Activated T-helper 17 cell treated with anti-CD3 and anti-CD28 coated beads, Interleukin-2, amount 50 U/mL, for 72 hours (primary cell): ENCODE results near the gene SULT2B1. TPM values are rescaled to one million over a fixed set of nuclear protein-coding genes. Genes with fewer than 3 reads are reported as not detected.
"Not testable (repeated sequence)": the region's sequence is repeated elsewhere in the genome, so short reads cannot be mapped to it uniquely, and the experiment has no call there.

Experiments used
- ATAC-seq: fragments of 150-1000 bp; cut with Tn5 transposase; replicated peaks from 2 replicates; pipeline ENCODE4 v1.10.0; 2021; ENCODE audit warnings: mild to moderate bottlenecking, moderate library complexity
- H3K27ac Mint-ChIP-seq: one replicate; pipeline ENCODE4 v1.8.0; 2022; ENCODE audit warnings: mixed read lengths
- H3K27me3 Mint-ChIP-seq: one replicate; pipeline ENCODE4 v1.8.0; 2022; ENCODE audit warnings: mixed read lengths
- H3K36me3 Mint-ChIP-seq: one replicate; pipeline ENCODE4 v1.8.0; 2022; ENCODE audit warnings: low read depth, mild to moderate bottlenecking, mixed read lengths
- H3K4me1 Mint-ChIP-seq: one replicate; pipeline ENCODE4 v1.8.0; 2022; ENCODE audit warnings: mixed read lengths
- H3K4me3 Mint-ChIP-seq: one replicate; pipeline ENCODE4 v1.8.0; 2022; ENCODE audit warnings: mild to moderate bottlenecking, mixed read lengths
- H3K9me3 Mint-ChIP-seq: one replicate; pipeline ENCODE4 v1.8.0; 2022; ENCODE audit warnings: mixed read lengths
- total RNA-seq, 2 donors: library from RNA; stranded (reverse); gene quantifications; one replicate each; pipeline ENCODE4 v1.2.3, GENCODE V29; 2022

SULT2B1 gene
- total RNA-seq, 2 donors from 2014 or later: not detected

GRCh38 chr19:48514123-48514458 lies 37.9 kb upstream of the SULT2B1 start:
- no peaks in the 10 kb centered on the region for H3K27me3 Mint-ChIP-seq
- H3K9me3 Mint-ChIP-seq: no peaks in the 10 kb centered on the region
- no peak overlapping the region for H3K4me3 Mint-ChIP-seq
- H3K27ac Mint-ChIP-seq: peak overlapping the region; percentile 71
- ATAC-seq: no peak
- no peaks in the 10 kb centered on the region for H3K36me3 Mint-ChIP-seq
- H3K4me1 Mint-ChIP-seq: peaks cover 5% of the 10 kb centered on the region

- Mint-ChIP-seq H3K27ac (no peak overlapping the region), H3K9me3 (no peaks in the 10 kb centered on the region), H3K4me1 (peaks cover 5% of the 10 kb centered on the region), H3K36me3 (no peaks in the 10 kb centered on the region), H3K4me3 (no peak overlapping the region), H3K27me3 (no peaks in the 10 kb centered on the region)
- no peak for ATAC-seq
Measured at GRCh38 chr19:48516536-48516935, 35.4 kb upstream of the SULT2B1 start.

GRCh38 chr19:48518207-48518606 lies 33.8 kb upstream of the SULT2B1 start:
- Mint-ChIP-seq H3K4me3 (no peak overlapping the region), H3K36me3 (no peaks in the 10 kb centered on the region), H3K27me3 (no peaks in the 10 kb centered on the region), H3K4me1 (peaks cover 5% of the 10 kb centered on the region), H3K9me3 (no peaks in the 10 kb centered on the region), H3K27ac (no peak overlapping the region)
- ATAC-seq: no peak

- not testable (repeated sequence) for H3K9me3 Mint-ChIP-seq, H3K27me3 Mint-ChIP-seq, H3K36me3 Mint-ChIP-seq, H3K4me1 Mint-ChIP-seq, H3K27ac Mint-ChIP-seq, ATAC-seq, H3K4me3 Mint-ChIP-seq
Measured at GRCh38 chr19:48519426-48519825, 32.5 kb upstream of the SULT2B1 start.

- no peaks in the 10 kb centered on the region for H3K4me1 Mint-ChIP-seq
- no peak overlapping the region for H3K27ac Mint-ChIP-seq
- no peaks in the 10 kb centered on the region for H3K27me3 Mint-ChIP-seq
Measured at GRCh38 chr19:48520134-48520533, 31.8 kb upstream of the SULT2B1 start.

GRCh38 chr19:48524221-48524620 lies 27.8 kb upstream of the SULT2B1 start:
- H3K9me3 Mint-ChIP-seq: peaks cover 4% of the 10 kb centered on the region
- H3K27ac Mint-ChIP-seq: no peak overlapping the region
- H3K36me3 Mint-ChIP-seq: no peaks in the 10 kb centered on the region
- no peaks in the 10 kb centered on the region for H3K27me3 Mint-ChIP-seq
- no peaks in the 10 kb centered on the region for H3K4me1 Mint-ChIP-seq
- H3K4me3 Mint-ChIP-seq: no peak overlapping the region
- no peak for ATAC-seq

More at GRCh38 chr19:48520134-48520533, 31.8 kb upstream of the SULT2B1 start:
- Mint-ChIP-seq H3K36me3 (no peaks in the 10 kb centered on the region), H3K9me3 (no peaks in the 10 kb centered on the region), H3K4me3 (no peak overlapping the region)
- ATAC-seq: no peak

GRCh38 chr19:48524732-48525131 lies 27.2 kb upstream of the SULT2B1 start:
- Mint-ChIP-seq H3K27me3 (no peaks in the 10 kb centered on the region), H3K4me3 (no peak overlapping the region), H3K4me1 (no peaks in the 10 kb centered on the region), H3K36me3 (no peaks in the 10 kb centered on the region), H3K9me3 (peaks cover 4% of the 10 kb centered on the region), H3K27ac (no peak overlapping the region)
- ATAC-seq: no peak

- Mint-ChIP-seq H3K27me3 (peaks cover 3% of the 10 kb centered on the region), H3K36me3 (no peaks in the 10 kb centered on the region), H3K9me3 (peaks cover 4% of the 10 kb centered on the region), H3K27ac (no peak overlapping the region), H3K4me3 (no peak overlapping the region), H3K4me1 (no peaks in the 10 kb centered on the region)
- no peak for ATAC-seq
Measured at GRCh38 chr19:48529156-48529555, 22.8 kb upstream of the SULT2B1 start.

GRCh38 chr19:48530066-48530720 lies 21.8 kb upstream of the SULT2B1 start:
- H3K27me3 Mint-ChIP-seq: peaks cover 3% of the 10 kb centered on the region
- no peaks in the 10 kb centered on the region for H3K36me3 Mint-ChIP-seq
- no peak for ATAC-seq
- H3K9me3 Mint-ChIP-seq: peaks cover 4% of the 10 kb centered on the region
- no peaks in the 10 kb centered on the region for H3K4me1 Mint-ChIP-seq
- H3K27ac Mint-ChIP-seq: no peak overlapping the region
- no peak overlapping the region for H3K4me3 Mint-ChIP-seq

GRCh38 chr19:48530770-48531169 lies 21.2 kb upstream of the SULT2B1 start:
- no peak for ATAC-seq
- Mint-ChIP-seq H3K4me3 (no peak overlapping the region), H3K27me3 (peaks cover 3% of the 10 kb centered on the region), H3K4me1 (no peaks in the 10 kb centered on the region), H3K36me3 (no peaks in the 10 kb centered on the region), H3K9me3 (peaks cover 4% of the 10 kb centered on the region), H3K27ac (no peak overlapping the region)

- no peak overlapping the region for H3K4me3 Mint-ChIP-seq
- ATAC-seq: no peak
- H3K27ac Mint-ChIP-seq: no peak overlapping the region
- no peaks in the 10 kb centered on the region for H3K36me3 Mint-ChIP-seq
- H3K4me1 Mint-ChIP-seq: no peaks in the 10 kb centered on the region
- H3K9me3 Mint-ChIP-seq: no peaks in the 10 kb centered on the region
- H3K27me3 Mint-ChIP-seq: peaks cover 3% of the 10 kb centered on the region
Measured at GRCh38 chr19:48533770-48534169, 18.2 kb upstream of the SULT2B1 start.

- Mint-ChIP-seq H3K27me3 (no peaks in the 10 kb centered on the region), H3K4me1 (no peaks in the 10 kb centered on the region), H3K4me3 (no peak overlapping the region), H3K36me3 (no peaks in the 10 kb centered on the region), H3K27ac (no peak overlapping the region), H3K9me3 (no peaks in the 10 kb centered on the region)
- no peak for ATAC-seq
Measured at GRCh38 chr19:48537541-48537940, 14.4 kb upstream of the SULT2B1 start.

GRCh38 chr19:48538057-48538456 lies 13.9 kb upstream of the SULT2B1 start:
- H3K9me3 Mint-ChIP-seq, ATAC-seq, H3K27me3 Mint-ChIP-seq, H3K4me1 Mint-ChIP-seq, H3K36me3 Mint-ChIP-seq, H3K27ac Mint-ChIP-seq, H3K4me3 Mint-ChIP-seq: not testable (repeated sequence)

- no peak overlapping the region for H3K27ac Mint-ChIP-seq
- H3K9me3 Mint-ChIP-seq: no peaks in the 10 kb centered on the region
- no peak for ATAC-seq
- H3K36me3 Mint-ChIP-seq: no peaks in the 10 kb centered on the region
- no peaks in the 10 kb centered on the region for H3K27me3 Mint-ChIP-seq
- H3K4me3 Mint-ChIP-seq: no peak overlapping the region
- H3K4me1 Mint-ChIP-seq: no peaks in the 10 kb centered on the region
Measured at GRCh38 chr19:48539503-48540096, 12.4 kb upstream of the SULT2B1 start.

- Mint-ChIP-seq H3K9me3 (no peaks in the 10 kb centered on the region), H3K4me1 (no peaks in the 10 kb centered on the region), H3K4me3 (no peak overlapping the region), H3K27ac (no peak overlapping the region), H3K36me3 (no peaks in the 10 kb centered on the region), H3K27me3 (no peaks in the 10 kb centered on the region)
- ATAC-seq: no peak
Measured at GRCh38 chr19:48540110-48540509, 11.9 kb upstream of the SULT2B1 start.

GRCh38 chr19:48541813-48542212 lies 10.2 kb upstream of the SULT2B1 start:
- Mint-ChIP-seq H3K36me3 (no peaks in the 10 kb centered on the region), H3K27ac (no peak overlapping the region), H3K27me3 (no peaks in the 10 kb centered on the region), H3K9me3 (no peaks in the 10 kb centered on the region), H3K4me1 (no peaks in the 10 kb centered on the region), H3K4me3 (no peak overlapping the region)
- ATAC-seq: no peak
